Thyroid gland (tissue), 4 donors: ENCODE results near the gene FAXC.

Experiments
- POLR2A ChIP-seq, 2 donors: fragments of 450-650 bp; IDR thresholded peaks; one replicate each; pipeline ENCODE4 v1.6.1; 2017; ENCODE audit warnings: antibody characterized with exemption in 2 of 2, mild to moderate bottlenecking in 2 of 2, moderate library complexity in 1 of 2
- TF ChIP-seq, protein P1 (sequence below), 6 experiments: fragments of 200-600 bp in 3 of 6; fragments of 450-650 bp in 3 of 6; sonication (generic) in 3 of 6; IDR thresholded peaks; one replicate each; pipeline ENCODE4 v1.5.1; 2016 to 2019; ENCODE audit warnings: antibody characterized with exemption in 6 of 6, mild to moderate bottlenecking in 2 of 6, inconsistent platforms in 1 of 6, moderate library complexity in 1 of 6

DNA sequence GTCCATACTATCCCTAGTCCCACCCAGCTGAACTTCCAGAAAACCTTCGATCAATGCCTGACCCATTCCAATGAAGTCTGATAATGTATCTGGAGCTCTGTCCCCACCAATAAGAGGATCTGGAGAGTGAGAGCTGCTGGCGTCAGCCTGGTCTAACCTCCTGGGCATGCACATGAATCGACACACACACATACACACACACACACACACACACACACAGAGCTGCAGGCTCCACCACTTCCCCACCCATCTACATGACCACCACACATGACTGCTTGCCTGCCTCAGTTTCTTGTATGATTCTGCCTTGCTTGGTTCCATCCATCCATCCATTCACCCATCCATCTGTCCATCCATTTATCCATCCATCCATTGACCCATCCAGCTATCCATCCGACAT, 60.8 kb downstream of the FAXC start:
- TF ChIP-seq, protein P1, sequence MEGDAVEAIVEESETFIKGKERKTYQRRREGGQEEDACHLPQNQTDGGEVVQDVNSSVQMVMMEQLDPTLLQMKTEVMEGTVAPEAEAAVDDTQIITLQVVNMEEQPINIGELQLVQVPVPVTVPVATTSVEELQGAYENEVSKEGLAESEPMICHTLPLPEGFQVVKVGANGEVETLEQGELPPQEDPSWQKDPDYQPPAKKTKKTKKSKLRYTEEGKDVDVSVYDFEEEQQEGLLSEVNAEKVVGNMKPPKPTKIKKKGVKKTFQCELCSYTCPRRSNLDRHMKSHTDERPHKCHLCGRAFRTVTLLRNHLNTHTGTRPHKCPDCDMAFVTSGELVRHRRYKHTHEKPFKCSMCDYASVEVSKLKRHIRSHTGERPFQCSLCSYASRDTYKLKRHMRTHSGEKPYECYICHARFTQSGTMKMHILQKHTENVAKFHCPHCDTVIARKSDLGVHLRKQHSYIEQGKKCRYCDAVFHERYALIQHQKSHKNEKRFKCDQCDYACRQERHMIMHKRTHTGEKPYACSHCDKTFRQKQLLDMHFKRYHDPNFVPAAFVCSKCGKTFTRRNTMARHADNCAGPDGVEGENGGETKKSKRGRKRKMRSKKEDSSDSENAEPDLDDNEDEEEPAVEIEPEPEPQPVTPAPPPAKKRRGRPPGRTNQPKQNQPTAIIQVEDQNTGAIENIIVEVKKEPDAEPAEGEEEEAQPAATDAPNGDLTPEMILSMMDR (IDR thresholded peaks at IDR 0.05) = no peak
- no peak for TF ChIP-seq POLR2A (IDR thresholded peaks at IDR 0.05)
